ENCODE measurements around the gene PIK3CD.
A peak's percentile ranks its signal among the peaks of the same experiment; 100 is the strongest.
"Not testable (repeated sequence)": the region's sequence is repeated elsewhere in the genome, so short reads cannot be mapped to it uniquely, and the experiment has no call there.

PIK3CD gene

GRCh38 chr1:9654051-9654833, 2.7 kb downstream of the PIK3CD start:
- DNase-seq (ENCODE audit: low read depth in 1 of 2, low spot score in 1 of 2), result no peak

- DNase-seq (ENCODE audit: low read depth in 1 of 2, low spot score in 1 of 2), result no peak
These were observed 3.5 kb downstream of the PIK3CD start for GRCh38 chr1:9654834-9655723.

- no peak for DNase-seq (ENCODE audit: low read depth in 1 of 2, low spot score in 1 of 2)
These were observed 4.3 kb downstream of the PIK3CD start for GRCh38 chr1:9655836-9656235.

GRCh38 chr1:9657521-9658032, 6.0 kb downstream of the PIK3CD start:
- no peak for DNase-seq (ENCODE audit: low read depth in 1 of 2, low spot score in 1 of 2)

GRCh38 chr1:9658199-9658598, 6.7 kb downstream of the PIK3CD start:
- no peak for DNase-seq (ENCODE audit: low read depth in 1 of 2, low spot score in 1 of 2)

- DNase-seq (ENCODE audit: low read depth in 1 of 2, low spot score in 1 of 2), result no peak
These were observed 7.8 kb downstream of the PIK3CD start for GRCh38 chr1:9659328-9659727.

- DNase-seq (ENCODE audit: low read depth in 1 of 2, low spot score in 1 of 2), result no peak
These were observed 11.7 kb downstream of the PIK3CD start for GRCh38 chr1:9663257-9663656.

GRCh38 chr1:9665193-9665592, 13.7 kb downstream of the PIK3CD start:
- no peak for DNase-seq (ENCODE audit: low read depth in 1 of 2, low spot score in 1 of 2)

- DNase-seq (ENCODE audit: low read depth in 1 of 2, low spot score in 1 of 2), result no peak
These were observed 16.5 kb downstream of the PIK3CD start for GRCh38 chr1:9668080-9668479.

GRCh38 chr1:9670085-9670484, 18.6 kb downstream of the PIK3CD start:
- no peak for DNase-seq (ENCODE audit: low read depth in 1 of 2, low spot score in 1 of 2)

GRCh38 chr1:9671377-9672140, 20.0 kb downstream of the PIK3CD start:
- DNase-seq (ENCODE audit: low read depth in 1 of 2, low spot score in 1 of 2), result no peak

- no peak for DNase-seq (ENCODE audit: low read depth in 1 of 2, low spot score in 1 of 2)
These were observed 20.9 kb downstream of the PIK3CD start for GRCh38 chr1:9672444-9672843.

- DNase-seq (ENCODE audit: low read depth in 1 of 2, low spot score in 1 of 2), result no peak
These were observed 23.9 kb downstream of the PIK3CD start for GRCh38 chr1:9675393-9675792.

- not testable (repeated sequence) for DNase-seq (ENCODE audit: low read depth in 1 of 2, low spot score in 1 of 2)
These were observed 24.6 kb downstream of the PIK3CD start for GRCh38 chr1:9676128-9676527.

- DNase-seq (ENCODE audit: low read depth in 1 of 2, low spot score in 1 of 2), result no peak
These were observed 25.4 kb downstream of the PIK3CD start for GRCh38 chr1:9676815-9677393.

GRCh38 chr1:9680091-9680490, 28.6 kb downstream of the PIK3CD start:
- no peak for DNase-seq (ENCODE audit: low read depth in 1 of 2, low spot score in 1 of 2)

- no peak for DNase-seq (ENCODE audit: low read depth in 1 of 2, low spot score in 1 of 2)
These were observed 29.3 kb downstream of the PIK3CD start for GRCh38 chr1:9680828-9681227.

GRCh38 chr1:9684801-9685200, 33.3 kb downstream of the PIK3CD start:
- DNase-seq (ENCODE audit: low read depth in 1 of 2, low spot score in 1 of 2), result no peak

- DNase-seq (ENCODE audit: low read depth in 1 of 2, low spot score in 1 of 2), result peak; percentile 42 to 61
These were observed 35.8 kb downstream of the PIK3CD start for GRCh38 chr1:9687120-9687873.

GRCh38 chr1:9687874-9688582, 36.5 kb downstream of the PIK3CD start:
- no peak for DNase-seq (ENCODE audit: low read depth in 1 of 2, low spot score in 1 of 2)
